Activated T-helper 1 cell treated with anti-CD3 and anti-CD28 coated beads, Interleukin-12 subunit alpha, Interleukin-12 subunit beta, Interleukin-2, Interleukin-4 antibody, amounts not matched to agents 30 ng/mL and 10 ng/mL and 1 ng/mL, durations not matched to agents 14 hours and 24 hours and 36 hours (primary cell): Measurements from ENCODE around the gene DLG4. TPM values are rescaled to one million over a fixed set of nuclear protein-coding genes. Genes with fewer than 3 reads are reported as not detected.

Source experiments
- DNase-seq: peaks from one replicate; pipeline ENCODE4 v3.0.0; 2021; ENCODE audit warnings: low spot score
- H3K27ac Mint-ChIP-seq: one replicate; pipeline ENCODE4 v1.8.0; 2021; ENCODE audit warnings: mild to moderate bottlenecking, mixed read lengths
- H3K27me3 Mint-ChIP-seq: one replicate; pipeline ENCODE4 v1.8.0; 2022; ENCODE audit warnings: mild to moderate bottlenecking, moderate library complexity, mixed read lengths; ENCODE audit not compliant: insufficient read depth
- H3K36me3 Mint-ChIP-seq: one replicate; pipeline ENCODE4 v1.8.0; 2021; ENCODE audit warnings: low read depth, mixed read lengths
- H3K4me1 Mint-ChIP-seq: one replicate; pipeline ENCODE4 v1.8.0; 2021; ENCODE audit warnings: low read depth, mixed read lengths
- H3K4me3 Mint-ChIP-seq: one replicate; pipeline ENCODE4 v1.8.0; 2021; ENCODE audit warnings: mild to moderate bottlenecking, moderate library complexity, mixed read lengths
- H3K9me3 Mint-ChIP-seq: one replicate; pipeline ENCODE4 v1.8.0; 2021; ENCODE audit warnings: mixed read lengths
- intact Hi-C: fragments of 100-400 bp; cut with micrococcal nuclease; formaldehyde crosslinking; loops from one replicate; pipeline ENCODE4 v1.15.1; 2024
- total RNA-seq: library from RNA; stranded (reverse); gene quantifications from 2 replicates; pipeline ENCODE4 v1.2.3, GENCODE V29; 2022

Gene DLG4
- total RNA-seq = 15.3 and 15.5 TPM in 2 replicates

DNA sequence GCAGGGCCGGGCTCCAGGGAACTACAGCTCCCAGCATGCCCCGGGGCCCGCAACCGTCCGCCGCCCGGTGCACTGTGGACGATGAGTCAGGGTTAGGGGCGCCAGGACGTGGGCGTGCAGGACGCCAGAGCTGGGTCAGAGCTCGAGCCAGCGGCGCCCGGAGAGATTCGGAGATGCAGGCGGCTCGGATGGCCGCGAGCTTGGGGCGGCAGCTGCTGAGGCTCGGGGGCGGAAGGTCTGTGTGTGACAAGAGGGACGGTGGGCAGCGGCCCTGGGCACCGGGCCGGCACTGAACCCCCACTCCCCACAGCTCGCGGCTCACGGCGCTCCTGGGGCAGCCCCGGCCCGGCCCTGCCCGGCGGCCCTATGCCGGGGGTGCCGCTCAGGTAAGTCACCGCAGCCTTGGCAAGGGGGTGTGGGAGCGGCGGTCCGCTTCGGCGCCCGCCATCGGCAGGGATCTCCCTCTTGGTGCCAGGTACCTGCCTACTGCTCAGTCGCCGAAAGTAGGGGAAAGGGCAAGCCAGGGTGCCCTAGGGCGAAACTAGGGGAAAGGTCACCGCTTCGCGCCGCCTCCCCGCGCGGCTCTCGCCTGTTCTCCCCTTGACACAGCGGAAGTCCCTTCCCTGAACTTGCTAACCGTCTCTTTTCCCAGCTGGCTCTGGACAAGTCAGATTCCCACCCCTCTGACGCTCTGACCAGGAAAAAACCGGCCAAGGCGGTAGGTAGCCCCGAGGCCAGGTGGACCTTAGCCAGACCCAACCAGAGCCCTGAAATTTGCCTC lies at the start of gene DLG4, which contains the start of gene ACADVL:
Gene DLG4 (minus strand): TSS at position 25 of the 781 bp plus-strand sequence.
Gene ACADVL (plus strand): TSS at position 127 of the 781 bp plus-strand sequence. CDS start 47 bp downstream, at position 174.
- peak within 1 kb of the TSS; percentile 96 for H3K4me3 Mint-ChIP-seq
- peaks cover 2% of the 10 kb centered on the region for H3K27me3 Mint-ChIP-seq
- H3K36me3 Mint-ChIP-seq = peaks cover 17% of the 10 kb centered on the region
- H3K4me1 Mint-ChIP-seq = peaks cover 54% of the 10 kb centered on the region
- no peaks in the 10 kb centered on the region for H3K9me3 Mint-ChIP-seq
- intact Hi-C loops = loop anchor here (1.0 to 10.0 kb wide), 5 partner anchors 14 to 1805 kb away; partner anchors contain the start of genes DVL2, ELP5 and NTN1
- peak within 1 kb of the TSS; percentile 96 for H3K27ac Mint-ChIP-seq
- peak; percentile 74 for DNase-seq

DNA sequence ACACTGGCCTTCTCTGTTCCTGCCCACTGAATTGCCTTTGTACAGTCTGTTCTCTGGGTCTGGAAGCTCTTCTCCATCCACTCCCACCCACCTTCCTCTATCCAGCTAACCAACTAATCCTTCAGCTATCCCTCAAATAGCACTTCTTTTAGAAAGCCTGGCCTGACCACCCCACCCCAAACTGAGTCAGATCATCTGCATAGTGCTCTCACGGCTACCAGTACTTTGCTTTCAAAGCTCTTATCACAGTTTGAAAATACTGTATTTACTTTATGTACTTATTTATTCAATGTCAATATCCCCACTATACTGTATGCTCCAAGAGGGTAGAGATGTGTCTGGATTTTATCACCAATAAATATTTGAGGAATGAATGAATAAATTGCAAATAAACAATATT lies 47.1 kb upstream of the DLG4 start:
- peaks cover 19% of the 10 kb centered on the region for H3K4me1 Mint-ChIP-seq
- H3K9me3 Mint-ChIP-seq = no peaks in the 10 kb centered on the region
- intact Hi-C loops = no loop called here
- no peak overlapping the region for H3K4me3 Mint-ChIP-seq
- no peak for DNase-seq
- peaks cover 23% of the 10 kb centered on the region for H3K27me3 Mint-ChIP-seq
- no peaks in the 10 kb centered on the region for H3K36me3 Mint-ChIP-seq
- H3K27ac Mint-ChIP-seq = no peak overlapping the region

DNA sequence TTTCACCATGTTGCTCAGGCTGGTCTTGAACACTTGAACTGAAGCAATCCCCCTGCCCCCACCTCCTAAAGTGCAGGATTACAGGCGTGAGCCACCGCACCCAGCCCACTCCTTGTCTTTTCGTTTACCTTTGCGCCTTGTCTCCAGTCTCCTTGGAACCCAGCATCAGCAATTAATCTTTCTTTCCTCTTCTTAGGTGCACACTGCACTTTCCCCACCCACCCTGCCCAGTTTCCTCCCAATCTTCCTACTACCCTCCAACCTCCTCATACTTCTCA lies 44.1 kb upstream of the DLG4 start:
- Mint-ChIP-seq H3K27ac (no peak overlapping the region), H3K9me3 (no peaks in the 10 kb centered on the region), H3K4me3 (peak overlapping the region; percentile 73), H3K36me3 (peaks cover 8% of the 10 kb centered on the region), H3K27me3 (peaks cover 23% of the 10 kb centered on the region), H3K4me1 (peaks cover 30% of the 10 kb centered on the region)
- intact Hi-C loops = loop anchor here (2.0 kb wide), 1 partner anchor 17 kb away; the partner anchor contains the start of gene SLC2A4
- DNase-seq = no peak

DNA sequence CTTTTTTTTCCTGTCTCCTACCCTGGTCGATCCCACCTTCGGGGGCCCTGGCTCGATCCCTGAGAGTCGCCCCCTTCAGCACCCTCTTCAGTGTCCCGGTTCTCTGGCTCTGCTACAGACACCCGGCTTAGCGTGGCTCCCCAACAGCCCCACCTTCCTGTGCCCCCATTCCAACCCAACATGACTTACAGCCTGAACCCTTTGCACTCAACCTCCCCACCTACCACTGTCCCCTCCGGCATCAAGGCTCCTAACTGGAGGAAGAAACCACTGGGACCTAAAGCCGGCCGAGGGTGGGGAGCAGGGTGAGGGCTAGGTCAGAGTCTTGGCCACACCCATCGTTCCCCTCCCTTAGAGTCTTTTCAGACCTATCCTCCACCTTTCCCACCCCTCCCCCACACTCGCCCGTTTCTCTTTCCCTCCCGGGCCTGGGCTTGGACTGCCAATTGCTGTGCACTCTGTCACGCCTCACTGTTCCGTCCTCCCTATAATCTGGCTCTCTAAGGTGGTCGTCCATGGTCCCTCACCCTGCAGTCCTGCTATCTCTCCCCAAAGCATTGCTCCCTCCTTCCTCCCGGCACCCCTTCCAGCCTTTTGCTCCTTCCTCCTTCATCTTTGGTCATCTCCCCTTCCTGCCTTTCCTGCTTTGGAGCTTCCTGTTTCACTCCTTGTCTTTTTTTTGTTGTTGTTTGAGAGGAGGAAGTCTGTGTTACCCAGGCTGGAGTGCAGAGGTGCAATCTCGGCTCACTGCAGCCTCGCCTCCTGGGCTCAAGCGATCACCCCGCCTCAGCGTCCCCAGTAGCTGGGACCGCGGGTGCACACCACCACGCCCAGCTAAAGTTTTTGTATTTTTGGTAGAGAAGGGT lies 43.5 kb upstream of the DLG4 start:
- DNase-seq = no peak
- intact Hi-C loops = loop anchor here (2.0 kb wide), 1 partner anchor 18 kb away; the partner anchor contains the start of gene SLC2A4

DNA sequence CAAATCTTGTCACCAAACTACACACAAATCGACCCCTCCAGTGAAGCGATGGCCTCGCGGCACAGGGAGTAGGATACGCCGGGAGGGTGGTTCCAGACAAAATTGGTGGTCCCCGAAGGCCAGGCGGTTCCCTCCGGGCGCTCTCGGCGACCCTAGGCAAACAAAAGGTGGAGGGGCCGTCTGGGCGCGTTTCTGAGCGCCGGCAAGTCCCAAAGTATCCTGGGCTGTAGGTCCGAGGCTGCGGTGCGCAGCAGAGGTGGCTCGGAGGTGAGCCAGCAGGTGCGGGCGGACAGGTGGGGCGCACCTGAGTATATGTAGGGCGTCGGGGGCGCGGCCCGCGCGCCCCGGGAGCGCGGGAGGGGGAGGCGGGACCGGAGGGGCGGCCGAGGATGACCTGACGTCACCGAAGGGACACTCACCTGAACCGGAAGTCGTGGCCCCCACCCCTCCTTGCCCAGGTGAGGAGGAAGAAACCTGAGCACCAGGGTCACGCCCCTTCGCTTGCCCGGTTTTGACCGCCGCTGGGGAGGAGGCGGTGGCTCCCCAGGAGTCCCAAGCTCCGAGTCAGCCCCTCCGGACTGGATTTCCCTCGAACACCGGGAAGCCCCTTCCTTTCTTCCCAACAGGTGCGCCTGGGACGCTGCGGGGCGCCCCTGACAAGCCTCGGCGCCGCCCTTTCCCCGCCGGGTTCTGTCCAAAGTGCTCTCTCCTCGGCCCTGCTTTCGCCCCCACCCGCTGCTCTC lies 42.7 kb upstream of the DLG4 start, which contains the start of gene CLDN7:
Gene CLDN7 (minus strand): TSS at position 287 of the 743 bp plus-strand sequence. CDS start 435 bp downstream, outside the sequence.
- no peak for DNase-seq
- peak within 1 kb of the TSS; percentile 73 for H3K4me3 Mint-ChIP-seq
- intact Hi-C loops = loop anchor here (2.0 kb wide), 1 partner anchor 18 kb away; the partner anchor contains the start of gene SLC2A4
- no peaks in the 10 kb centered on the region for H3K9me3 Mint-ChIP-seq
- peaks cover 12% of the 10 kb centered on the region for H3K36me3 Mint-ChIP-seq
- peaks cover 32% of the 10 kb centered on the region for H3K4me1 Mint-ChIP-seq
- peaks cover 23% of the 10 kb centered on the region for H3K27me3 Mint-ChIP-seq
- H3K27ac Mint-ChIP-seq = peak within 1 kb of the TSS; percentile 49

More for the DNA sequence above, 43.5 kb upstream of the DLG4 start:
- peaks cover 11% of the 10 kb centered on the region for H3K36me3 Mint-ChIP-seq
- H3K4me3 Mint-ChIP-seq = peak overlapping the region; percentile 73
- H3K27ac Mint-ChIP-seq = peak overlapping the region; percentile 49
- peaks cover 32% of the 10 kb centered on the region for H3K4me1 Mint-ChIP-seq
- no peaks in the 10 kb centered on the region for H3K9me3 Mint-ChIP-seq
- peaks cover 23% of the 10 kb centered on the region for H3K27me3 Mint-ChIP-seq

DNA sequence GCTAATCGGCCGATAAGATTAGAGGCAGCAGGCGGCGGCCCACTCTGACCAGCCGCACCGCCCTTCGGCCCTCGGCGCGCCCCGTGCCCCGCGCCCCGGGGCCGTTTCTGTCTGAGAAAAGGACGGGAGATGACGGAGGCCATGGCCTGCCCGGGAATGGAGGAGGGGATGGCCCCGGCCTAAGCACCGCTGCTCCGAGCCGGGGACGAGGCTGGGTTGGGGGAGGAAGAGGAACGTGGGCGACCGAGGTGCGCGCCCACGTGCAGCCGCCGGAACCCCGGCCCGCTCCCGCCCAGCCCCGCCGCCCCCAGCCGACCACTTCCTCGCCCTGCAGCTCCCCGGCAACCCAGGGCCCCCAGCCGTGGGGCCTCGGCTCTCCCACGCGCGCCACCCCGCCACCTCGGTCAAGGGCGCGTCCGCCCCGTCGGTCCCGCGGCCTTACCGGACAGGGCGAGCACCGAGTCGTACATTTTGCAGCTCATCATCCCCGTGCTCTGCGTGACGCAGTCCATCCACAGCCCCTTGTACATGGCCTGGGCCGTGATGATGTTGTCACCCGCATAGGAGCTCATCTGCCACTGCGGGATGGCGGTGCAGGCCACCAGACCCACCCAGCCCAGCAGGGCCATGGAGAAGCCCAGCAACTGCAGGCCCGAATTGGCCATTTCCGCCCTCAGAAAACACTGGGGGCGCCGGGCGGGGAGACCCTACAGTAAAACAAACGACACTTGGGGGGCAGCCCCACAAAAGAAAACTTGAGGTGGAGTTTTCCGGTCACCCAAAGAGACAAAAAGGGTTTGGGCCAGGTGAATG lies 41.9 kb upstream of the DLG4 start:
- Mint-ChIP-seq H3K27me3 (peaks cover 20% of the 10 kb centered on the region), H3K4me3 (peak overlapping the region; percentile 56), H3K9me3 (no peaks in the 10 kb centered on the region), H3K36me3 (peaks cover 15% of the 10 kb centered on the region), H3K27ac (no peak overlapping the region), H3K4me1 (peaks cover 32% of the 10 kb centered on the region)
- no peak for DNase-seq
- intact Hi-C loops = loop anchor here (2.0 kb wide), 1 partner anchor 19 kb away; the partner anchor contains the start of gene SLC2A4

DNA sequence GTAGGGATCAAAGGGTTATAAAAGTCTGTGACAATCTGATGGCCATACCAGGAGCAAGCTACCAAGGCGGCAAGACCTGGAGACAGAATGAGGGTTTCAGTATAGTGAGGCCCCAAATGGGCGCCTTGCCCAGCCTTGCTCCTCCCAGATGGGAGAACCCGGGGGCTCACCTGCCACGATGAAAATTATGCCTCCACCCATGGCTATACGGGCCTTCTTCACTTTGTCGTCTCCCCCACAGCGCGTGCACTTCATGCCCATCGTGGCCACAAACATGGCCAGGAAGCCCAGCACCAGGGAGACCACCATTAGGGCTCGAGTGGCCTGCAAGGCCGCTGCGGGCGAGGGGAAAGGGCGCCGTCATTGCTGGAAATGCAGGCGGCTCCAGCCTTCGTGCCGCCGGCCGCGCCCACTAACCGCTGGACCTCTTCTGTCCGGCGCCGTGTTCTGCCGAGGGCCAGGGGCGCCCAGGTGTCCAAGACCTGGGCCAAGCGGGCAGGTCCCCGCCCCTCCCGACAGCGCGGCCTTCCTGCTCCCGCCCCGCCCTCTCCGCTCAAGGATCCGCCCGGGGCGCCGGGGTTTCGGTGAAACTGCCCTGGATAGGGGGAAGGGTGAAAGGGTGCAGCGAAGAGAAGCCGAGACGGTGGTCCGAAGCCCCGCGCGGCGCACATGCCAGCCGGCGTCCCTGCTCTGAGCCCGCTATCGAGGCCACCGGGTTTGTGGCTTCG lies 41.2 kb upstream of the DLG4 start:
- Mint-ChIP-seq H3K4me1 (peaks cover 32% of the 10 kb centered on the region), H3K36me3 (peaks cover 19% of the 10 kb centered on the region), H3K4me3 (no peak overlapping the region), H3K27ac (no peak overlapping the region), H3K9me3 (no peaks in the 10 kb centered on the region), H3K27me3 (peaks cover 20% of the 10 kb centered on the region)
- intact Hi-C loops = no loop called here
- no peak for DNase-seq

DNA sequence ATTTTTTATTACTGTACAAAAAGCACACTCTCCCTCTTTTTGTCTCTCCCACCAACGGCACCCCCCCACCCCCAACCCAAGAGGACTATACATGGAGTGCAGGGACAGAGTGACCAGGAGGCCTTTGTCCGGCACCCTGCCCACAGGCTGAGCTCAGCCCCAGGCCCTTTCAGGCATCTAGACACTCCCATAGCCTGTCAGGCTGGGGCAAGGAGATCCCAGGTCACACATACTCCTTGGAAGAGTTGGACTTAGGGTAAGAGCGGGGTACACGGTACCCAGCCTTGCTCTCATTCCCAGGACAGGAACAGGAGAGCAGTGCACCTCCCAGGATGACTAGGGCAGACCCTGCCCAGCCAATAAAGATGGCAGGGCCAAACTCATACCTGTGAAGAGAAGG lies 40.5 kb upstream of the DLG4 start:
- peaks cover 32% of the 10 kb centered on the region for H3K4me1 Mint-ChIP-seq

DNA sequence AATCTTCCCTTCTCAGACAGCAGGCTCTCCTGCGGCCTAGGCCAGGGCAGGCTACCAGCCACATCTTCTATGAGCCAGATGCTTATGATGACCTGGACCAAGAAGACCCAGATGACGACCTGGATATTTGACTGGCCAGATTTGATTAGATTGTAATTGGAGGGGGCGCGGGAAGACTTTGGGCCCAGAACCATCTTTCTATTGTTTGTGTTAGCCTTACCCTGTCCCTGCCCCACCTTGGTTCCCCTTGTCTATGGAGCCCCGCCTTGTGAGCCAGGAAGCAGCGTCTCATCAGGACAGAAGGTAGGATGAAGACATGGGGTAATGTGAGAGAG lies 39.9 kb upstream of the DLG4 start:
- Mint-ChIP-seq H3K36me3 (peaks cover 25% of the 10 kb centered on the region), H3K4me3 (peak overlapping the region; percentile 28), H3K27me3 (peaks cover 17% of the 10 kb centered on the region), H3K27ac (no peak overlapping the region), H3K9me3 (no peaks in the 10 kb centered on the region), H3K4me1 (peaks cover 32% of the 10 kb centered on the region)
- intact Hi-C loops = no loop called here
- DNase-seq = no peak

More for the DNA sequence above, 40.5 kb upstream of the DLG4 start:
- peaks cover 20% of the 10 kb centered on the region for H3K36me3 Mint-ChIP-seq
- H3K4me3 Mint-ChIP-seq = no peak overlapping the region
- no peak for DNase-seq
- no peak overlapping the region for H3K27ac Mint-ChIP-seq
- intact Hi-C loops = no loop called here
- H3K9me3 Mint-ChIP-seq = no peaks in the 10 kb centered on the region
- H3K27me3 Mint-ChIP-seq = peaks cover 20% of the 10 kb centered on the region

DNA sequence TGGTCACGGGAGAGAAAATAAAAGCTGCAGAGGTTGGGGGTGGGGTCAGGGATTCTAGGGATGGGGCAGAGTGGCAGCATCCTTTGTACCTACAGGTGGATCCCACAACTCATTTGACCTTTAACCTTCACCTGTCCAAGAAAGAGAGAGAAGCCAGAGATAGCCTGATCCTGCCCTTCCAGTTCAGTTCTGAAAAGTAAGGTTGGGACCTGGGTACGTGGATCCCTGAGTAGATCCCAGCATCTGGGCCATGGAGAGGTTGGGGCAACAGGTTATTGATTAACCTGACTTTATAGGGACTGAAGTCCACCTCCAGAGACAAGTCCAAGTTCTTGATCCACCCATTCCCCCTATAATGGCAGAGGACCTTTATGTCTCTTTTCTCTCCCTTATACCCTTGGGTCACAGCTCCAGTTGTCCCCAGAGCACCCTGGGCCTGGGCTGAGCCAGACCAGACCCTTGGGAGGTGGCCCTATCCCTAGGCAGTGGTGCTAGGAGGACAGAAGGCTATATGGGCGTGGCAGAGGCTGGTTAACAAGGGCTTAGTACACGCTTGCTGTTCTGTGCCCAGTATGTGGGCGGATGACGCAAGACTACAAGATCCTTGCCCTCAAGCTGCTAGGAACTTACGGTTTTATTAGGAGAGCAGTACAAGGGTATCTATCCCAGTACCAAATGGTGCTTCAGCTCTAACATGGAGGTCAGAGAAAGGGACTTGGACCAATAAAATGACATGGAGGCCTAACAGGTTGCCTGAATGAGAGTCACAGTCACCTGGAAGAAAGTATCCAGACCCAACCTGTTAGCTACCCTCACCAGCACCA lies 39.3 kb upstream of the DLG4 start:
- no peak overlapping the region for H3K4me3 Mint-ChIP-seq
- H3K4me1 Mint-ChIP-seq = peaks cover 32% of the 10 kb centered on the region
- peaks cover 30% of the 10 kb centered on the region for H3K36me3 Mint-ChIP-seq
- DNase-seq = no peak
- intact Hi-C loops = no loop called here
- no peak overlapping the region for H3K27ac Mint-ChIP-seq
- no peaks in the 10 kb centered on the region for H3K9me3 Mint-ChIP-seq
- peaks cover 12% of the 10 kb centered on the region for H3K27me3 Mint-ChIP-seq
